EH (cell line): ENCODE results near the gene PACC1.

Experiments used
- DNase-seq: peaks from one replicate; pipeline ENCODE4 v3.0.0-alpha.2; 2015; ENCODE audit warnings: low read depth

PACC1 gene

GRCh38 chr1:212437179-212437798, 22.6 kb upstream of the PACC1 start:
- DNase-seq: no peak

DNA sequence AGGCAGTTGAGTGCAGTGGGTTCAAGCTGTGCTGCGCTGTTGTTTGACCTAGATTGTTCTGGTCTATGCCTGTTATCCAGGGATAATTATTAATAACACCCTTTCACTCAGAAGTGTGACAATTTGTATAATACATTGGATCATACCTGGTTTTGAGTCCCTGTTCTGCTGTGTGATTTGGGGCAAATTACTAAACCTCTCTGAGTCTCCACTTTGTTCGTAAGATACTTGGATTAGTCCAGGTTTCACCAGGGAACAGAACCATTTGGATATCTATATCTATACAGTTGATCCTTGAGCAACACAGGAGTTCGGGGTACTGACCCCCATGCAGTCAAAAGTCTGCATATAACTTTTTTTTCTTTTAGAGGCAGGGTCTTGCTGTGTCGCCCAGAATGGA, 20.3 kb upstream of the PACC1 start:
- DNase-seq: no peak

GRCh38 chr1:212433577-212434462, 19.1 kb upstream of the PACC1 start:
- DNase-seq: peak; percentile 22

DNA sequence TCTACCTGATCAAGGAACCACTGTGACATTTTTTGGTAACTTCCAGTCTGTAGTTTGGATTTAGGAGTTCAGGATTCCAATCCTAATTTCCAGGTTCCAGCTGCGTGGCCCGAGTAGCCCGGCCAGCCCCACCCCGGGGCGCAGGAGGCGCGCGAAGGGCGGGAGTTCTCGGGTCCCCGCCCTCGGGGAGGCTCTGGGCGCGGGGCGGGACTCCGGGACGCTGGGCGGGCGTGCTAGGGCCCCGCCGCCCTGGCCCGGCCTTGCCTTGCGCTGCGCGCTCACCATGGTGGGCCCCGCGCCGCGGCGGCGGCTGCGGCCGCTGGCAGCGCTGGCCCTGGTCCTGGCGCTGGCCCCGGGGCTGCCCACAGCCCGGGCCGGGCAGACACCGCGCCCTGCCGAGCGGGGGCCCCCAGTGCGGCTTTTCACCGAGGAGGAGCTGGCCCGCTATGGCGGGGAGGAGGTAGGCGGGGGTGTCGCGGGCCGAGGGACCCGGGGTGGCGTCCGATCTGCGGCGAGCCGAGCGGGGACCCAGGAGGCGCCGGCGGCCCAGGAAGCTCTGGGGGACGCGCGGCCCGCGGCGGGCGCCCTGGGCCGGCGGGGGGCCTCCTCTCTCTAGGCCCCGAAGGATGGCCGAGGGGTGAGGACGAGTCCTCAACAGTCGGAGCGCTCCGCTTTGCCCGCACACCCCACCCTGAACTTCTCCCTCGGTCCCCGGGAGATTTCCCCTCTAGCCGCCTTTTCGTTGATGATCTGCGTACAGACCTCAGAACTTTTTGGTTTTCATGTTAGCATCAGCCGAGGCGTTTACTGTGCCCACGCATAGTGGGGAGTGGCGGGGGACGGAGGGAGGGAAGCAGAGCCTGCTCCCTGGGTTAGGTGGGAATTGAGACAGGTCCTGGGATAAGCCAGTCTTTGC, 18.2 kb upstream of the PACC1 start, which contains the start of gene NENF:
TSS of gene NENF (plus strand) at position 260 of the 916 bp plus-strand sequence. CDS start at position 284, 24 bp downstream.
- DNase-seq: peak; percentile 85

DNA sequence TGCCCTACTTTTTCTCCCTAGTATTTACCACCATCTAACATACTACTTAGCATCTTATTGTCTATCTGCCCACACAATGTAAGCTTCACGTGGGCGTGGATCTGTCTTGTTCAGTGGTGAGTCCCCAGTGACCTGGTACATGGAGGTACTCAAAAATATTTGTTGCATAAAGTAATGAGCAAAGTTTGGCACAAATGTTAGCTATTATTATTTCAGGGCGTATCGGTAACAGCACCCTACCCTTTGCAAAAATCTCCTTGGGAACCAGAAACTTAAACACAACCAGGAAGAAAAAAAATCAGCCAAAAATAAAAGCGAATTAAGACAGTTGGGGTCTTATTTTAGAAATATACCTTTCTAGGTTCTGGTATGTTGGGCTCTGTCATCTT, 17.6 kb upstream of the PACC1 start:
- DNase-seq: no peak

GRCh38 chr1:212431644-212432043, 17.0 kb upstream of the PACC1 start:
- DNase-seq: no peak

GRCh38 chr1:212430955-212431394, 16.3 kb upstream of the PACC1 start:
- no peak for DNase-seq

- DNase-seq: peak; percentile 59
Measured at GRCh38 chr1:212430416-212430815, 15.7 kb upstream of the PACC1 start.

DNA sequence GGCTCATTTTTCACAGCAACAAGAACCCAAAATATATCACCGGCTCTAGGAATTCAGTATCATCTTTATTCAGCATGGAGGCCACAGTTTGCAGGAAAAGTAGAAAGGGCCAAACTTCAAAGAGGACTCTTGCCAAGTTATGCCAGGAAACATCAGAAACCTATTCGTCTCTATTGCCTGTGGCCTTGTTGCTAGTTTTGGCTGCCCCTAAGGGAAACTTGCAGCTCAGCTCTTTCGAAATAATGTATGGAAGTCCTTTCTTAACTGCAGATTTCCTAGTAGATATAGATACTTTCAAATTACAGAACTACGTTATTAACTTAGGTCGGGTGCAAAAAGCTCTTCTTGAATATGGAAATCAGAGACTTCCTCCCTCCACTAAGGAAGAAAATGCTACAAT, 13.8 kb upstream of the PACC1 start:
- DNase-seq: no peak

DNA sequence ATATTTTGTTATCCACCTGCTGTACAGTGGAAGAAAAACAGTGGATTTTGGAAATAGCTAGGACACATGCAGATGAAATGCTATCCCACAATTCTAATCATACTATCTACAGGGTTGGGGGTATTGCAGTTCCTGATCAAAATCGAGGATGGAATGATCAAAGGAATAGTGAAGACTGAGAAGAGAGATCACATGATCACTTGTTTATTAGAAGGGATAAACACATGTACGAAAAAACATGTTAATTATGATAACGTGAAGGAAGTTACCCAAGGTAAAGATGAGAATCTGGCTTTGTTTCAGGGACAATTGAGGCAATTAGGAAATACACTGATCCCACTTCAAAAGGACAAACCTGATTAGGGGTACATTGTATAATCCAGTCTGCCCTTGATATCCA, 9.2 kb upstream of the PACC1 start:
- no peak for DNase-seq

- no peak for DNase-seq
Measured at GRCh38 chr1:212421165-212421564, 6.5 kb upstream of the PACC1 start.

- DNase-seq: no peak
Measured at GRCh38 chr1:212415107-212415841, 588 bp upstream of the PACC1 start.

- DNase-seq: peak; percentile 33
Measured at GRCh38 chr1:212413902-212414327, 771 bp downstream of the PACC1 start.

- no peak for DNase-seq
Measured at GRCh38 chr1:212412374-212412773, 2.3 kb downstream of the PACC1 start.

GRCh38 chr1:212410231-212410820, 4.4 kb downstream of the PACC1 start:
- no peak for DNase-seq

DNA sequence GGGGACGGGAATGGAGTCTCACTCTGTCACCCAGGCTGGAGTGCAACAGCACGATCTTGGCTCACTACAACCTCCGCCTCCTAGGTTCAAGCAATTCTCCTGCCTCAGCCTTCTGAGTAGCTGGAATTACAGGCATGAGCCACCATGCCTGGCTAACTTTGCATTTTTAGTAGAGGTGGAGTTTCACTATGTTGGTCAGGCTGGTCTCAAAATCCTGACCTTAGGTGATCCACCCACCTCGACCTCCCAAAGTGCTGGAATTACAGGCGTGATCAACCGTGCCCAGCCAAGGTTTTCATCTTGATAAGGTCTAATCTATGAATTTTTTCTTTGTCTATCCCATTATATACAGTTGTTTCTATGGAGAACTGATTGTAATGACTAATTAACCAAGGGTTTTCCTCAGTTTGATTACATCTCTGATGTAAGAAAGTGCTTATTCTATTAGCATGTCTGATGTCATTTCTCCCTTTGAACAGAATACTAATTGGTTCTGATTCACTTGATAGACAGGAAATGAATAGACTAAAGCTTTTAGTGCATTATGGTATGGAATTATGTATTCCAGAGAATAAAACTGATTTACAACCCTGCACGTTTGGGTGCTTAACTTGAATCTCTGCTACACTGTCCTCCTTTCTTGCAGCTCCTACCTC, 11.9 kb downstream of the PACC1 start:
- no peak for DNase-seq

GRCh38 chr1:212401838-212402582, 12.7 kb downstream of the PACC1 start:
- DNase-seq: peak; percentile 72

- no peak for DNase-seq
Measured at GRCh38 chr1:212401042-212401441, 13.6 kb downstream of the PACC1 start.

GRCh38 chr1:212397171-212397570, 17.5 kb downstream of the PACC1 start:
- no peak for DNase-seq

DNA sequence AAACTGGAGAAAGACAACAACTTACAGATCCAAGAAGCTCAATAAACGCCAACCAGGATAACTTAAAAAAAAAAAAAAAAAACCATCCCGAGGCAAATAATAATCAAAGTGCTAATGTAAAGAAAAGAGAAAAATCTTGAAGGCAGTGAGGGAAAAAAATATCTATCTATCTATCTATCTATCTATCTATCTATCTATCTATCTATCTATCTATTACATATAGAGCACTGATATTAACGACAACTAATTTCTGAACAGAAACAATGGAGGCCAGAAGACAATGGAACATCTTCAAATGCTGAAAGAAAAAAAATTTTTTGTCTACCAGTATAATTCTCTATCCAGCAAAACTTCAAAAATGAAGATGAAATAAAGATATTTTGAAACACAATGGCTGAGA, 18.0 kb downstream of the PACC1 start:
- DNase-seq: no peak
